Measurements from ENCODE around the gene CELA1.

DNA sequence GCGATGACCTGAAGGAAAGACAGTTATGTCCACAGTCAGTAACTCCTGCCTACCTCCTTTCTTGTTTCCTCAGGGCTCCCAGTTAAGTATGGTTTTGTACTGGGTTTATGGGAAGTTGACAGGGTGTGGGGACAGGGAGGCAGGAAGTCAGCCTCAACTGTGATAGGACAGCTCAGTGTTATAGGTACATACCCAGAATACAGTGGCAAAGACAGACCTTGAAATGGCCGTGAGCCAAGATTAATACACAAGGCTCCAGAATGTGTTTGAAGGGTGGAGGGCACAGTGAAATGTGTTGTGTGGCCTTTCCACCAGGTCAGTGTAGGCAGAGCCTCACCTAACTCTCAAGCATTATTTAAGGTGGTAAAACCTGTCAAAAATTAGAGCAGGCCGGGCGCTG, 17.9 kb downstream of the CELA1 start:
- TF ChIP-seq, protein P1, sequence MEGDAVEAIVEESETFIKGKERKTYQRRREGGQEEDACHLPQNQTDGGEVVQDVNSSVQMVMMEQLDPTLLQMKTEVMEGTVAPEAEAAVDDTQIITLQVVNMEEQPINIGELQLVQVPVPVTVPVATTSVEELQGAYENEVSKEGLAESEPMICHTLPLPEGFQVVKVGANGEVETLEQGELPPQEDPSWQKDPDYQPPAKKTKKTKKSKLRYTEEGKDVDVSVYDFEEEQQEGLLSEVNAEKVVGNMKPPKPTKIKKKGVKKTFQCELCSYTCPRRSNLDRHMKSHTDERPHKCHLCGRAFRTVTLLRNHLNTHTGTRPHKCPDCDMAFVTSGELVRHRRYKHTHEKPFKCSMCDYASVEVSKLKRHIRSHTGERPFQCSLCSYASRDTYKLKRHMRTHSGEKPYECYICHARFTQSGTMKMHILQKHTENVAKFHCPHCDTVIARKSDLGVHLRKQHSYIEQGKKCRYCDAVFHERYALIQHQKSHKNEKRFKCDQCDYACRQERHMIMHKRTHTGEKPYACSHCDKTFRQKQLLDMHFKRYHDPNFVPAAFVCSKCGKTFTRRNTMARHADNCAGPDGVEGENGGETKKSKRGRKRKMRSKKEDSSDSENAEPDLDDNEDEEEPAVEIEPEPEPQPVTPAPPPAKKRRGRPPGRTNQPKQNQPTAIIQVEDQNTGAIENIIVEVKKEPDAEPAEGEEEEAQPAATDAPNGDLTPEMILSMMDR (IDR thresholded peaks at IDR 0.05), result no peak
- TF ChIP-seq POLR2A (IDR thresholded peaks at IDR 0.05), result no peak

Data from uterus (tissue), 2 donors.